Renal cortical epithelial cell (primary cell): ENCODE measurements around the gene NHLRC4. TPM values are rescaled to one million over a fixed set of nuclear protein-coding genes. Genes with fewer than 3 reads are reported as not detected.

ENCODE experiments used
- DNase-seq: peaks from one replicate; pipeline ENCODE4 v3.0.0-alpha.2; 2011; ENCODE audit warnings: low read depth
- total RNA-seq: library from RNA; depleted of rRNA; stranded (reverse); fragments of >200 nt; gene quantifications from 2 replicates; pipeline ENCODE4 v1.2.3, GENCODE V29; 2014

The NHLRC4 gene
- total RNA-seq, 1 donor from 2014 or later: 0.85 TPM

DNA sequence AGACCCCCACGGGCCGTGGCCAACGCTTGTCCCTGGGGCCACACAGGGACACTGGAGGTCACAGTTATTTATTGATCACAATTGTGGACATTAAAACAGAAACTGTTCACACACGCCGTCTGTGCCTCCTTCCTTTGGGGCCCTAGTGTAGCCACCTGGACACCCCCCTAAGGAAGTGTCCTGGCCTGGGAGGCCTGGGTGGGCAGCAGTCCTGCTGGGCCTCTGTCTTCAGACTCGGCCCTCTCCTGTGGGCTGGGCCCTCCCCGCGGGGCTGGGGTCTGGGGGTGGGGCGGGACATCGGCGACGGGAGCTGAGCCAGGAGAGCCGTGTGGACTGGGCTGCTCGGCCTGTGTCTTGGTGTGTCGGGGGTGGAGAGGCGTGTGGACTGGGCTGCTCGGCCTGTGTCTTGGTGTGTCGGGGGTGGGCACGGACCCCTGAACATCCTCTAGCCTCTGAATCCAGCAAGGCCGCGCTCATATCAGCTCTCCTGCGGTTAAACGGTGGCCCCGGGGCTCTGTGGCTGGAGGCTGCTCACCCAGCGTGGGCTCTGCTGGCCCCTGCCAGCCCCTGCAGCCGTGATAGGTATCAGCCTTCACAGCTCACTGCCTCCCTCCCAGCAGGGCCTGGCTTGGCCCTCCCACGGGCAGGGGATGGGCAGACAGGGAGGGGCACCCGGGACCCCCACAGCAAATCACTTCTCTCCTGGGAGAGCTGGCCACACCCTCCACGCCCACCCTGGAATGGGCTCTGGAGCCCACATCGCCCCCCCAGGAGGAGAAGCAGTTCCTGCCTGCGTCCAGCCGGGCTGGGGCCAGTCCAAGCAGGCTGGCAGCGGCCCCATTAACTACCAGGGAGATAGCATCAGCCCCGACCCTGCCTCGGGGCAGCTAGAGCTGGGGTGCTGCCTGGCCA lies 1.1 kb upstream of the NHLRC4 start:
- DNase-seq: peak; percentile 55

DNA sequence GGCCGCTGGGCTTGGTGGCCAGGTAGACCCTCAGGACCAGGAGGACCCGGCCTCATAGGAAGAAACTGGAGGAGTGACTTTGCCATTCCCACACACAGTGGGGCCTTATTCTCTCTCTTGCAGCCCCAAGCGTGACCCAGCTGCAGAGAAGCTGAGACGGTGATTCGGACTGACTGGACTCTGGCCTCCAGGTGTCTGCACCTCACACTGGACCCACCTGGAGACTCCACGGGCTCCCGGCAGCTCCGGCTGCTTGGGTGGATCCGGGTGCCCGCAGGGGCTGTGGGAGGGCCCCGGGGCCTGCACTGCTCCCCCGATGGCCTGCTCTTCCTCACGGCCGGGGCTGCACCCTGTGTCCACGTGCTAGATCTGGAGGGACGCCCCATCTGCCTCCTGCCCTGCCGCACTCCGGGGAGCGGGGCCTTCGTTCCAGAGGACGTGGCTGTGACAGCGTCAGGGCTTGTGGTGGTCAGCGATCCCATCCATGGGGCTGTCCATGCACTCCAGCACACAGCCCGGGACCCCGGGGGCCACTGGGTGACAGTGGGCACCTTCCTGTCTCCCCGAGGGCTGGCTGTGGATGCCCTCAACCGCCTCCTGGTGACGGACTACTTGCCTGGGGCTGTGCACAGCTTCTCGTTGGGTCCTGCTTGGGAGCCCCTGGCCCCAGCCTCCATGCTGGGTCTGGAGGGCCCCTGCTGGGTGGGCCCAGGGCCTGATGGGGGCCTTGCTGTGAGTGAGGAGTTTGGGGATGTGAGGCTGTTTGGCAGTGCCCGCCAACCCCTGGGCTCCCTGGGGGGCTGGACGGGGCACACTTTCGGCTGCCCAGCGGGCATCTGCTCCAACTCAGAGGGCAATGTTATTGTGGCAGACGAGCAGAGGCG lies 810 bp downstream of the NHLRC4 start:
- DNase-seq: no peak

DNA sequence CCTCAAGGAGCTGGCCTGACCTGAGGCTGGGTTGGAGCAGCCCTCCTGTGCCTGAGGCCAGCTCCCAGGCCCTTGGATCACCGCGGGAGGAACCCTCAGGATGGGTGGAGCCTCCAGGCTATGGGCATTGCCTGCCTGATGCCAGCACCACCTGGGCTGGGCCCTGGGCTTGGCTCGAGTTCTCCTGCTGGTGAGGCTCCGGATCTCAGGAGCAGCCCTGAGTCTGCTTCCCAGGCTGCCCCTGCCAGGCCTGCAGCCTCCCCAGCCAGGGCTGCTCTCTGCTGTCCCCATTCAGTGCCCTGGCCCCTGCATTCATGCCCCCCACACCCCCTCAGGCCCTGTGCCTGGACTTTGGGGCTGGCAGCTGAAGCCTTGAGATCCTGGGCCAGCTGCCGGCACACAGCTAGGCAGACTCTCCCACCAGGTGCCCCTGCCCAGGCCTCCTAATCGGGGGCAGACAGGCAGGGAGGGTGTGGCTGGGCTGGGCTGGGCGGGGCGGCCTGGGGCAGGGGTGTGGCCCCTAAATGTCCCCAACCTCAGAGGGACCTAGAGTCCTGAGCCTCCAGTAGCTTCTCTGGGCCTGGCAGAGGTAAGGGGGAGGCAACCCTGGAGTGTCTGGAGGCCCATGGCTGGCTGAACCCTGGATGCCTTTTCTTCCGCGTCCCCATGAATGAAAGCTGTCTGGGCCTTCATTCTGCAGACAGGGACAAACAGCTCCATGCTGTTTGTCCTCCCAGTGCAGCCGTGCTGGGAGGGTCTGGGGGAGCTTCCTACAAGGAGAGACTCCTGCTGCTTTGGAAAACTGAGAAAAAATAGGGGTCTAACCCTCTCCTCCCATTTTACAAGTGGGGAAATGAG lies 1.8 kb downstream of the NHLRC4 start:
- DNase-seq: no peak

DNA sequence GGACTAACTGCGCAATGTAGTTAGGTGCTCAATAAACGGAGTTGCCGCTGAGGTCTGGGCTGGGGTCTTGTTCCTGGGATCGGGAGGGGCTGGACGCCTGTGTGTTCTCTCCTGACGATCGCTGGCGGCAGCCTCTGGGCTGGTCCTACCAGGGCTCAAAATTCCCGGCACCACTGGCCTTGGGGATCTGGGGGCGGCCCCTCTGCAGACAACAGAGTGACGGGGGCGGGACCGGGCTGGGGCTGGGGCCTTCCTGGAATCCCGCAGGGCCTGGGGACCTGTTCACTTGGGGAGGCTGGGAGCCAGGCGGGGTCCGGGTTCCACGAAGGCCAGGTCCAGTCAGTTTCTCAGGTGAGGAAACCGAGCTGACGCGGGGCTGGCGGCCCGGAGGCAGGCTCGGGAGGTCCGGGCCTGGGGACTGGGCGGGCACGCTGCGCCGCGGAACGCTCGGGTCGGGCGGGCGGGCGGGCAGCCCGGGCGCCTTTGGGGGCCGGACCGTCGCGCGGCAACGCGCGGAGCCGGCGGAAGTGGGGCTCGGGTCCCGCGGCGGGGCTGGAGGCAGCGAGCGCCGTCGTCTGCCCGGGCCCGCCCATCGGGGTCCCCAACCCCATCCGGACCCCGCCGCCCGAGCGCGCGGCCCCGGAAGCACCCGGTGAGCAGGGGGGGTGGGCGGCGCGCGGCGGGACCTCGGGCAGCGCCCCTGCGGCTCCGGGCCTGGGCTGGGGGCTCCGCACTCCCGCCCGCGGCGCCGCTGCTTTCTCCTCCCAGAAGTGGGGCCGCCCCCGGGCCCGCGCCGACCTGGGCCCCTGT lies 2.8 kb downstream of the NHLRC4 start, which contains the start of gene PIGQ:
PIGQ (plus strand) TSS at position 524 of the 810 bp plus-strand sequence. CDS start 4,107 bp downstream, outside the sequence.
- no peak for DNase-seq

DNA sequence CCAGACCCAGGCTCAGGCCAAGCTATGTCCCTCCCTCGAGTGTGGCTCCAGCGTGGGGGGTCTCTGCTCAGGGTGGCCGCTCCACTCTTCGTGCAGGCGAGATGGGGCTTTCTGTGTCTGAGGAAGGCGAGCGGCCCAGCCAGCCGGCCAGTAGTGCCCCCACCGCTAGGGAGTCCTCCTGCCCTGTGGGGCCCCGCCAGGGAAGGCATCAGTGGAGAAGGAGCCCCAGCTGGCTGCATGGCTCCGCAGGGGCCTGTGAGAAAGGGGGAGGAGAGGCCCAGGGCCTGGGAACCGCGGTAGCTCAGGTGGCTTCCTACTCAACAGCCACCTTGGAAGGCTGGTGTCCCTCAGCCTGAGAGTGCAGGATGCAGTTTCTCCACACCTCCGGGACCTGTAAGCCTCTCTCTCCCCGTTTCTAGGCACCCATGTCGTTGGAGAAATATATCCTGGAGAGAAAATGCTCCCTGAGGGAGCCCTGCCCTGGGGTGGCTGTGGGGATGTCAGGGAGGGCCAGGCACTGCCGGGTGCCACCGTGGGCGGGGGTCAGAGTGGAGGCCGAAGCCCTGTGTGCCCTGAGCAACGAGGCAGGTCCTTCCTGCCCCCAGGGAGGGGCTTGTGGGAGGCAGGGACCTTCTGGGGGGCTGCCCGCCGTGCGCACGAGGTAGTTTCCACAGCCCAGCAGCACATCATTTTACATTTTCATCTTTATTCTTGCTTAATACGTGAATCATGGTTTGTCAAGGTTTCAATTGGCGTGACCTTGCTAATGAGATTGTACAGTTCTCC lies 6.3 kb downstream of the NHLRC4 start:
- no peak for DNase-seq

DNA sequence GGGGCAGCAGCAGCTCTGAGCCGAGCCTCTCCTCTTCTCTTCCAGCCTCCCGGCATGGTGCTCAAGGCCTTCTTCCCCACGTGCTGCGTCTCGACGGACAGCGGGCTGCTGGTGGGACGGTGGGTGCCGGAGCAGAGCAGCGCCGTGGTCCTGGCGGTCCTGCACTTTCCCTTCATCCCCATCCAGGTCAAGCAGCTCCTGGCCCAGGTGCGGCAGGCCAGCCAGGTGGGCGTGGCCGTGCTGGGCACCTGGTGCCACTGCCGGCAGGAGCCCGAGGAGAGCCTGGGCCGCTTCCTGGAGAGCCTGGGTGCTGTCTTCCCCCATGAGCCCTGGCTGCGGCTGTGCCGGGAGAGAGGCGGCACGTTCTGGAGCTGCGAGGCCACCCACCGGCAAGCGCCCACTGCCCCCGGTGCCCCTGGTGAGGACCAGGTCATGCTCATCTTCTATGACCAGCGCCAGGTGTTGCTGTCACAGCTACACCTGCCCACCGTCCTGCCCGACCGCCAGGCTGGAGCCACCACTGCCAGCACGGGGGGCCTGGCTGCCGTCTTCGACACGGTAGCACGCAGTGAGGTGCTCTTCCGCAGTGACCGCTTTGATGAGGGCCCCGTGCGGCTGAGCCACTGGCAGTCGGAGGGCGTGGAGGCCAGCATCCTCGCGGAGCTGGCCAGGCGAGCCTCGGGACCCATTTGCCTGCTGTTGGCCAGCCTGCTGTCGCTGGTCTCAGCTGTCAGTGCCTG lies 7.4 kb downstream of the NHLRC4 start:
- DNase-seq: no peak

DNA sequence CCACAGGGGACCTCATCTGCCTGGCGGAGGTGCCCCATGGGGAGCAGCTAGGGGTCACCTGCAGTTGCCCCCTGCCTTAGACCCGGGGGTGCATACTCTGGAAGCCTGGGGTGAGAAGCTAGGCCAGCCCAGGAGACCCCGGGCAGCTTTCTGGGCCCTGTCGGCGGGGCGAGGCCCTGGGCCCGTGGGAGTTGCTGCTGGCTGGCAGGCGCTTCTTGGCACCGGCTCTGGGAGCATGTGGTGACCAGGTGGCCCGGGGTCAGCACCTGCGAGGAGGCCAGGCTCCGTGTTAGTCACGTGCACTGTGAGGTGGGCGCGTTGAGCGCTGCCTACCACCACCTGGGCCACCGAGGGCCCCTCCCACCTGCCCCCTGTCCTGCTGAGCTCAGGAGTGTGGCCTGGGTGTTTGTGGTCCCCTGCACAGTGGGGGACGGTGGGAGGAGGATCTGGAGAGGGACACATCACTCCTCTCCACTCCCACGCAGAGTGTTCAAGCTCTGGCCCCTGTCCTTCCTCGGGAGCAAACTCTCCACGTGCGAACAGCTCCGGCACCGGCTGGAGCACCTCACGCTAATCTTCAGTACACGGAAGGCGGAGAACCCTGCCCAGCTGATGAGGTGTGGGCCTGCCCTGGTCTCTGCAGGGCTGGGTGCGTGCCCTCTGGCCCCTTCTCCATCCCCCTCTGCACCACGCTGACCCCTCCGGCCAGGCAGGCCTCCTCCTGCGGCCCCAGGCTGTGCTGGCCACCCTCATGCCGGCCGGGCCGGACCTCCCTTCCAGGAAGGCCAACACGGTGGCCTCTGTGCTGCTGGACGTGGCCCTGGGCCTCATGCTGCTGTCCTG lies 8.8 kb downstream of the NHLRC4 start:
- DNase-seq: no peak

DNA sequence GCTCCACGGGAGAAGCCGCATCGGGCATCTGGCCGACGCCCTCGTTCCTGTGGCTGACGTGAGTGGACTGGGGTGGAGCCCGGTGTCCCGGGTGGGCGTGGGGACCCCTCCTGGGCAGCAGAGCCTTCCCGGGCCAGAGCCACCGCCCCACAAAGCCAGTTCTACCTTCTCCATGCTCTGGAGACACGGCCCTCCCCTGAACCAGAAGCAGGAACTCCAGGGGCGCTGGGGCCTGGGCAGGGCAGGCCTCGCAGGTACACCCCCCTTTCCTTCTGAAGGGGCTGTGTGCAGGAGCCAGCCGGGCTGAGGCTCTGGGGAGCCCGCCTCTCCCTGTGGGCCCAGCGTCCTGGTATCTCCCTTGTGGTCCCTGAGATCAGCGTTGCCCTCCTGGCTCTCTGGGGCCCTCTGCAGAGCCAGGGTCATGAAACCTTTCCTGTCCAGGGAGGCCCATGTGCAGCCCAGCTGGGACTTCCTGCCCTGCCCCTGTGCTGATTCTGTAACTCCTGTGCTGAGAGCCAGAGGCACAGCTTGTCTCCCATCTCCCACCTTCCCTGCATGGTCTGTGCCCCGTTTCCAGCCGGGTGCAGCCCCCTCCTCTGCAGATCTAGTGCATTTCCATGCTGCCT lies 9.5 kb downstream of the NHLRC4 start:
- DNase-seq: no peak

DNA sequence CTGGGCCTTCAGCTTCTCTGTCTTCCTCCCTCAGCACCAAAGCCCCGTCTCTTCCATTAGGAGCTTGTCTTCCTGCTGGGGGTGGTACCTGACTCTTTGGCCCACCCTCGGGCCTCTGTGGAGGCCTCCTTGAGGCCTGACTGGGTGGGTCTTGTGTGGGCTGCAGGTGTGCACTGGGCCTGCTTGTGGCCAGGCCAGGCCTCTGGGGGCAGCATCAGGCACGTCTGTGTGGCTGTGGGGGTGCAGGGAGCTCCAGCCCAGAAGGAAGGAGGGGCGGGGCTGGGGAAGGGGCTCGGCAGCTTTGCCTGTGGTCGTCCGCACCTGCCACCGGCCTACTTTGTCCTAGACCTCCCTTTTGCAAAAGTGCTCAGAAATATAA lies 10.0 kb downstream of the NHLRC4 start:
- DNase-seq: no peak

DNA sequence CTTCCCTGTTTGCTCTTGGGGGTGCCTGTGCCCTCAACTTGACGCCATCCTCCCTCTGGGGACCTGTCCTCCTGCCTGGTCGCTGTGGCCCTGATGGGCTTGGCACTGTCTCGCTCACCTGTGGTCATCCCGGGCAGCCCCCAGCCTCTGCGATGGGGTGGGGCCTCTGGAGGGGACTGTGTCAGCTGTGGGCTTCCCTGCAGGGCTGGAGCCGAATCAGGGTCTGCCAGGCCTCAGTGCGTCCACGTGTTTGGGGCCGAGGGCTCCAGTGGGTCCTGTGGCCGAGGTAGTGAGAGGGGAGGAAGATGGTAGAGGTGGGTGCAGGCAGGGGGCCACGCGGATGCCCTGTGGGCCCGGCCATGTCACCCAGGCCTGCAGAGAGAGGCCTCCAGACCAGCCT lies 11.0 kb downstream of the NHLRC4 start:
- no peak for DNase-seq

DNA sequence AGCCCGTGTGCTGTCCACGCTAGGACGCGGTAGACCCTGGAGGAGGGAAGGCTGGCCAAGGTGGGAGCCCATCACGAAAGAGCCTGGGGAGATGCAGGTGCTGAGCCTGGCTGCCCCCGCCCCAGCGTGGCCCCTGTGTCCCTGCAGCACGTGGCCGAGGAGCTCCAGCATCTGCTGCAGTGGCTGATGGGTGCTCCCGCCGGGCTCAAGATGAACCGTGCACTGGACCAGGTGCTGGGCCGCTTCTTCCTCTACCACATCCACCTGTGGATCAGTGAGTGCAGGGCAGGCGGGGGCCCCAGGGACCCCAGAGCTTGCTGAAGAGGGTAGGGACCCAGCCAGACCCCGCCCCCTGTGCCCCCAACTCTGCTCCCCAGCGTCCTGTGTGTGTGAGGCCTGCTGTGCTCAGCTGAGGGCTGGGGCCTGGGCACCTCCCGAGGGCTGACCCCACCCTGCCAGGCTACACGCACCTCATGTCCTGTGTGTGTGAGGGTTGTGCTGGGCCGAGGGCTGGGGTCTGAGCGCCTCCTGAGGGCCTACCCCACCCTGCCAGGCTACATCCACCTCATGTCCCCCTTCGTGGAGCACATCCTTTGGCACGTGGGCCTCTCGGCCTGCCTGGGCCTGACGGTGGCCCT lies 11.5 kb downstream of the NHLRC4 start:
- no peak for DNase-seq

DNA sequence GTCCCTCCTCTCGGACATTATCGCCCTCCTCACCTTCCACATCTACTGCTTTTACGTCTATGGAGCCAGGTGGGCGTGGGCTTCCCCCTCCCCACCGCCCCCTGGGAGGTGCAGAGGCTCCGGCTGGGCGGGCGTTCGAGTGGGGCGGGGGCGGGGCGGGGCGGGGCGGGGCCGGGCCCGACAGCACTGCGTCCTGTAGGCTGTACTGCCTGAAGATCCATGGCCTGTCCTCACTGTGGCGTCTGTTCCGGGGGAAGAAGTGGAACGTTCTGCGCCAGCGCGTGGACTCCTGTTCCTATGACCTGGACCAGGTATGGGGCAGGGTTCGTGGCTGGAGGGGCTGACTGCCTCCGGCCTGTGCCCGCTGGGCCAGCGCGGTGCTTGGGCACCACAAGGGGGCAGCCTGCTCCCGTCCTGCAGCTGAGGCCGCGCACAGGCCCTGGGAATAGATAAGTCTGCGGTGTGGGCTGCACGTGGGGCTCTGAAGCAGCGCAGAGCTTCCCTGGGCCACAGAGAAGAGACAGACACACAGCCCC lies 12.1 kb downstream of the NHLRC4 start:
- no peak for DNase-seq

DNA sequence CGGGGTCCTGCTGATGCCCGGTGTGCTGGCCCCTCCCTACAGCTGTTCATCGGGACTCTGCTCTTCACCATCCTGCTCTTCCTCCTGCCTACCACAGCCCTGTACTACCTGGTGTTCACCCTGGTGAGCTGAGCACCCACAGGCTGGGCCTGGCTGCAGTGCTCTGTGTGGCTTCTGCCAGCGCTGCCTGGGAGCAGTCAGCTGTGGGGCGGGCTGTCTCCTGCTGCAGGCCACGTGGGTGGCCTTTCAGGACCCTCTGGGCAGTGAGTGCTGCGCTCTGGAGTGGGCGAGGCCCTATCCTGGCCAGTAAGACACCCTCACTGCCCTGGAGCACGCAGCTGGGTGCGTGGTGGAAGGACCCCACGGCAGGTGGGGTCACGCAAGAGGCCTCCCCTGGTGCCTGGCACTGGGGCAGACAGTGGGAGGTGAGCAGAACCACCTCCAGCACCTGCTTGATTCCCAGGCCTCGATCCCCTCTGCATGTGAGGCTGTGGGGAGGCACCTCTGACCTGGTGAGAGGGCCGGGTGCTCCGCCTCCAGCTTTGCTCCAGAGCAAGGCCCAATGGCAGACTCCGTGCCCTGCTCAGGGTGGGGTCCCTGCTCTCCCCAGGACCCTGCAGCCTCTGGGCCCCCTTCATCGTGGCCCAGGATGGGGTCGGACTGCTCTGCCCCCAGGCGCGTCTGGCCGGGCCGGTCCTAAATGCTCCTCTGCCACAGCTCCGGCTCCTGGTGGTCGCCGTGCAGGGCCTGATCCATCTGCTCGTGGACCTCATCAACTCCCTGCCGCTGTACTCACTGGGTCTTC lies 13.5 kb downstream of the NHLRC4 start:
- DNase-seq: no peak

DNA sequence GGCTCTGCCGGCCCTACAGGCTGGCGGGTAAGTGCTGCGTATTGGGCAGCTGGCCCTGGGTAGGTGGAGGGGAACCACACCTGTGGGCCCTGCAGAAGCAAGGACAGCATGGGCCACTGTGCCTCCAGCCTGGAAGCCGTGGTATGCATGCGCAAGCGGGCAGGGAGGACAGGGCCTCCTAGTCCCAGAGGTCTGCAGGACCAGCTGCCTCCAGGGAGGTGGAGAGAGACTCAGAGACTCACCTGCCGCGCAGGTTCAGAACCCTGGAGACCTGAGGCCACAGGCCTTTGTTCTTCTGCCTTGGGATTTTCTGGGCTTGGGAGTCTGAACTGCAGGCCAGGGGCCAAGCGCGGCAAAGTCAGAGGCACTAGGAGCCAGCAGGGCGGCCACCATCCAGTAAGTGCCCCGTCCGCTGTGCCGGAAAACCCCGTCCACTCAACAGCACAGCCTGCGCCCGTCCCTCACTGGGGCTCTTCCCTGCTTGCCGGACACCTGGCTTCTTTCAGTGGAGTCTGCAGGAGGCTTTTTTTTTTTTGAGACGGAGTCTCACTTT lies 14.2 kb downstream of the NHLRC4 start:
- no peak for DNase-seq

DNA sequence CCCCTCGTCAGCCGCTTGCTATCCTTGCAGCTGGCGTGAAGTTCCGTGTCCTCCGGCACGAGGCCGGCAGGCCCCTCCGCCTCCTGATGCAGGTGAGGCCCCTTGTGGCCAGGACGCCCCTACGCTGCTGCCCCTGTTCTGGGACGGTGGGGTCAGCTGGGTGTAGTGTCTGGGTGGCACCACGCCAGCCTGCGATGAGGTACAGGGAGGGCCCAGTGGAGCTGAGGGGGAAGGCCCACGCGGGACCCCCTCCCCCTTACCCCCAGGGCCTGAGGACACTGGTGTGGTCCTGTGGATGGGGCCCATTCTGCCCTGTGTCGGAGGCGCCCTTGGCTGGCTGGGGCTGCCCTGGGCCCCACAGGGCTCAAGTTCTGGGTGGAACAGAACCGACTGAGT lies 15.4 kb downstream of the NHLRC4 start:
- DNase-seq: no peak
